Middle frontal gyrus (tissue), 1 donor: ENCODE results near the gene RSRP1.
"Not testable (repeated sequence)": the region's sequence is repeated elsewhere in the genome, so short reads cannot be mapped to it uniquely, and the experiment has no call there.

ENCODE experiments used
- DNase-seq: peaks from one replicate; pipeline ENCODE4 v3.0.0-alpha.2; 2015; ENCODE audit warnings: low spot score; ENCODE audit errors: extremely low spot score

Gene RSRP1, protein sequence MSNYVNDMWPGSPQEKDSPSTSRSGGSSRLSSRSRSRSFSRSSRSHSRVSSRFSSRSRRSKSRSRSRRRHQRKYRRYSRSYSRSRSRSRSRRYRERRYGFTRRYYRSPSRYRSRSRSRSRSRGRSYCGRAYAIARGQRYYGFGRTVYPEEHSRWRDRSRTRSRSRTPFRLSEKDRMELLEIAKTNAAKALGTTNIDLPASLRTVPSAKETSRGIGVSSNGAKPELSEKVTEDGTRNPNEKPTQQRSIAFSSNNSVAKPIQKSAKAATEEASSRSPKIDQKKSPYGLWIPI

DNA sequence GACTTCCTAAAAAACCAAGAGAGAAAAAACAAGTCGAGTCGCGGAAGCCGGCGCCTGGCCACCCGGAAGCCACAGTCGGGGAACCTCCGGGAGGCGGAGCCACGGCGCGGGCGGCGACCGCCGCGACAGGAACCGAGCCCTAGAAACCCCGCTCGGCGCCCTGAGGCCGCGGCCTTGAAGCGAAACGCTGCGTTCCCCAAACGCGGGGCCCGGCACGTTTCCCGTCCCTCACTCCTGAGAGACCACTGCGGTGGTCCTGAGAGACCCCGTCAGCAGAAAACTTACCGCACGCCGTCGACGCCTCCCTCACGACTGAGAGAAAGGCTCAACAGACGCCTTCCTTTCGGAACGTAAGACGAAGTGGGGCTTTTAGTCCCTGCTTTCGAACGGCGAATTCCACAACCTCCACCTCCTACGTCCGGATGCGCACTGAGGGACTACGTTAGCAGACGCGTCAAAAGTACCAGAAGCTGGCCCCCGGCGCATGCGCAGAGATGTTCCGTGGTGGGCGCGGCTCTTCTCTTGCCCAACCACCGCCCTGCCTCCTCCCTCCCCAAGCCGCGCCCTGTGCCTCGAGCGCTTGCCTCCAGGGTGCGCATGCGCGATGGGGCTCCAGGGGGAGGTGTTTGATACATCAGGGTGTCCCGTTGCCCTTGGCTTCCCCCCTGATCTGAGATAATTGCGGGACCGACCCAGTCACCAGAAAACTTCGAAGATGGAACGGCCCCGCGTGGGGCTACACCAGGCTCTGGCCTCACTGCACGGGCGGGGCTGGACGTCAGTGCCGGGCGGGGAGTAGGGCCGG, at the start of gene RSRP1:
Gene RSRP1 (minus strand): TSS at position 431 of the 805 bp plus-strand sequence. CDS start 491 bp downstream, outside the sequence.
- peak; percentile 99 for DNase-seq

DNA sequence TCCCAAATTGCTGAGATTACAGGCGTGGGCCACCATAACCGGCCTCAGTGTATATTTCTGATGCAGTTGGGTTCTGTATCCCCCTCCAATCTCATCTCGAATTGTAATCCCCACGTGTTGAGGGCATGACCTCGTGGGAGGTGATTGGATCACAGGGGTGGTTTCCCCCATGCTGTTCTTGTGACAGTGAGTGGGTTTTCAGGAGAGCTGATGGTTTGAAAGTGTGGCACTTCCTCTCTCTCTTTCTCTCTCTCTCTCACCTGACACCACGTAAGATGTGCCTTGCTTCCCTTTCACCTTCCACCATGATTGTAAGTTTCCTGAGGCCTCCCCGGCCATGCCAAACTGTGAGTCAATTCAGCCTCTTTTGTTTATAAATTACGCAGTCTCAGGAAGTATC, 49.2 kb upstream of the RSRP1 start:
- DNase-seq = not testable (repeated sequence)

DNA sequence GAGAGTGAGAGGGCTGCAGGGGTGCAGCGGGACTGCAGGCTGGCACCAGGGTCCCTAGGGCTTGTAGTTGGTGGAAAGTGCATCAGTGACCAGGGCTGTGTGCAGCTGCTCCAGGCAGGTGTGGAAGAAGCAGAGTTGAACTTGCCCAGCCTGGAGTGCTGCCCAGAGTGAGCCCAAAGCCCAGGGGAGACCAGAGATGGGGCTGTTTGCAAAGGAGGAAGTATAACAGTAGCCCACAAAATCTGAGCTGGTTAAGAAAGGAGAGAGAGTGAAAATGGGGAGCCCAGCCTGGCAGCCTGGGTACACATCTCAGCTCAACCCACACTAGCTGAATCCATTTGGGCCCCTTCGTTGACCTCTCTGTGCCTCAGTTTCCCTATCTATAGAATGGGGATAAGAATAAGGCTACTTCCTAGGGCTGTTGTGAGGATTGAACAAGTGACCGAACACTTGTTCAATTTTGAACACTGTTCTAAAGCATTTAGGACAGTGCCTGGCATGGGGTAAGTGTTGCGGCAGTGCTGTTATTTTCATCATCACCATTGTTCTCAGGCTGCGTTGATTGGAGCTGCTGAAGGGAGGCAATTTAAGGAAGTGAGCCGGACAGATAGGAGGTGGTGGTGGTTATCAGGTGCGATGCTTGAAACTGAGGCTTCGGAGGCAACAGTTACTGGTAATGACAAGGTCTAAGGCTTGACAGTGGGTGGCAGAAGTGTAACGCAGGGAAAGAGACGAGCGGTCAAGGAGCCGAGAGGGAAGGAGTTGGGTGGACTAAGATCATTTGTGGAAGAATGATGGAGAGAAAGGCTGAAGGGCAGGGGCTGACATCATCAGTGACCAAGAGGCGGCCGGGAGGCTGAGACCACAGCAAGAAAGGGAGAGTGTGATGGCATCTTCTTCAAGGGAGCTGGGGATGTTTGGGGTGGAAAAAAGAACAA, 47.9 kb upstream of the RSRP1 start:
- not testable (repeated sequence) for DNase-seq

DNA sequence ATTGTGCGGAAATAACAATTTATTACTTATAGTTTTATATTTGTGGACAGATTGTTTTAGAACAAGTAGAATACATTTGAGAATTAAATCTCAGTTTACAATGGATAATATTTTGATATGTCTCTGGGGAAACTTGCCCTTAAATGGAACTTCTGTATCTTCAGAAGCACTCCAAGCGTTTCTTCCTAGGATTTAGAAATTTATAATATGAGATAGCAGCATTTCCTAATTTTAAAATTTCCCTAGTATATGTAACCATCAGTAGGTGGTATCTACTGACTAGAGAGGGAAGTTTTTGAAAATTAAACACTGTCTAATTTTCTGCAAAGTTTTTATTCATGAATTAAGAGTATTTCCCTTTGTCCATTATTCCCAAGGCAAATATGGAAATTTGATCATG, 46.2 kb upstream of the RSRP1 start:
- not testable (repeated sequence) for DNase-seq

DNA sequence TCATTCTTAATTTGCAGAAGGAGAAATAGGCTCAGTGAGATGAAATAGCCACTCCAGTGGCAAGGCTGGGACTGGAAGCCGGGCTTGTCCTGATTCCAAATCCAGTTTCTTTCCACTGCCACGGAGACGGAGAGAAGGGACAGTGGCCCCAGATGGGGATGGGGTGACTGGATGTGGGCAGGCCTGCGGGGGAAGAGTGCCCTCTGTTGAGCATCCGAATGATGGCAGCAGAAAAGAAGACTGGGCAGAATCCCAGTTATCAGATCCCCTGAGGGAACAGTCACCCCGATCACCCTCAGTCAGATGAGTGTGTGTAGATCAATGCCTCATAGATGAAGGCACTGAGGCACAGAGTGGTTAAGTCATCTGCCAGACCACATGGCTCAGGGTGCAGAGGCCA, 42.8 kb upstream of the RSRP1 start:
- DNase-seq = not testable (repeated sequence)

DNA sequence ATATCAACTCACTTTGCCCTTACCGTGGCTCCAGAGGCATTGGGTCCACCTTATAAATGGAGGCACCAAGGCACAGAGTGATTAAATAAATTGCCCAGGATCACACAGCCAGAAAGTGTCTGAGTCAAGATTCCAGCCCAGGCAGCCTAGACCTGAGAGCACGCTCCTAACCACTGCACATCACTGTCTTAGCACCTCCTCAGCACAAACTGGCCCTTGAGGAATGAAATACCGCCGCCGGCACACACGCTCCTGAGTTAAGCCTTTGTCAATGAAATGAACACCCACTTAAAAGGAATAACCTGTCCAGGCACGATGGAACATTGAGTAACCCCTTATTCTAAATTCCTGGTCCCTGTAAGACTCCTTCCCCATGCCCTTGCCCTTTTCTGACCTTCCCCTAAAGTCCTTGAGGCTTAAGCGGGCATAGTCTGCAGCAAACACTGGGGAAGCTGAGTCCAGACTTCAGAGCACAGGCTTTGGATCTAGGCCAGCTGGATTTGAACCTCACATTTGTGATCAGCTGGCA, 41.4 kb upstream of the RSRP1 start:
- not testable (repeated sequence) for DNase-seq

DNA sequence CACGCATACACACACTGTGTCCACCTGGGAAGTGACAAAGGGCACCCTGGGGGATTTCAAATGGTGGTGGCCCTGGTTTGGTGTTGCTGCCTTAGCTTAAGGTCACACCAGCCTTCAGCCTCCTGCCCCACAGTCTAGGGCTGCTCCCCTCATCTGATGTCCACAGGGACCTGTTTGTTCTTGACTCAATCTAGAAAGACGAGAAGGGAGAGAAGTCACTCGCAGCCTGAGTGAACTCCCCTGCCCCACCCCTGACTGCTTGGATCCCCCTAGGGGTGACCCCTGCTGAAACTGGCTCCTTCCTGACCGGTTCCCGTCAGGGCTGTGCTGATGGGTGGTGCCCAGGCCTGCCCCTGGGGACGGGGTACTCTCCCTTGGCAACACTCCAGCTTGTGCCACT, 39.9 kb upstream of the RSRP1 start:
- not testable (repeated sequence) for DNase-seq

DNA sequence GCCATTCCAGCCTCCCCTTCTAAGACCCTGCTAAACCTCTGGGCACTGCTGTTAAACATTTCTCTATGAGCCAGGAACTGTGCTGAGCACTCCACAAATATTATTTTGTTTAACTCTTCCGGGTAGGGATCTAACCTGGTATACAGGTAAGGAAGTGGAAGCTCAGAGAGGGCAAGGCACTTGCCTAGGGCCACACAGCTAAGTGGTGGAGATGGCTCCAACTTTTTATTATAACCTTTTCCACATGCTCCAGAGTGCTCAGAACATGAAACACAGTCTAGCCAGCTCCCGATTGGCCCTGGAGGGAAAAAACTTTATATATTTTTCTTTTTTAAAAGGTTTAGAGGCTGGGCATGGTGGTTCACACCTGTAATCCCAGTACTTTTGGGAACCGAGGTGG, 38.6 kb upstream of the RSRP1 start:
- DNase-seq = not testable (repeated sequence)

DNA sequence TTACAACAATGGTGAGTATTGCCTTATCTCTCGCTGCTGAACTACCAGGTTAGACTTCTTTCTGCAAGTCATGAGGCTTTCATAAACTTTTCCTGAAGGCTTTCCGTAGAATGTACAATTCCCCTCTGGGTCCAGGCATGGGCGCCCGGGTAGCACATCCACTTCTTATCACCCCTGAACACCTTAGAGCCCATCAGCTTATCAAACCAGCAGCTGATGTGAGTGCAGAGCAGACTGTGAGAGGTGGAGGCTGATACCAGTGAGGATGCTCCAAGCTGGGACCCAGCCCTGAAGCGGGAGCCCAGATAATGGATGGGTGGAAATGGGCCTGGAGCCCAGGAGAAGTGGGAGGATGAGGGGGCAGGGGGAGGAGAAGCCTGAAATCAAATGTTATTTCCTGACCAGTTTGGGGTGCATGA, 32.4 kb upstream of the RSRP1 start:
- not testable (repeated sequence) for DNase-seq

DNA sequence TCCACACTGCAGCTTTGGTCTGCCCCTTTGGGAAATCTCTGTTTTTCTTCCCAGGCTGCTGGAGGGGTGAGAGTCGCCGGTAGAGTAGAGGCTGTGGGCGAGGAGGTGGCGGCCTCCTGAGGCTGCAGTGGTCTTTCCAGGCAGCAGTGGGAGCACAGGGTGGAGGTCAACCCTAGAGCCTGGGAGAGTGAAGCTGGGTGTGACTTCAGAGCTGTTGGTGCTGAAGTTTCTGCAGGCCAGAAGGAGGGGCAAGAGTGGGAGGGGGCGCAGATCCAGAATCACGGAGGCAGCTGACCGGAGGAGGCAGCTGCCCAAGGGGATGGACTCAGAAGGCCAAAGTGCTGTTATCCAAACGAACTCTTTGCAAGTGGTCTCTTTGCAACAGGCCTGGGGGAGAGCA, 31.5 kb upstream of the RSRP1 start:
- not testable (repeated sequence) for DNase-seq

DNA sequence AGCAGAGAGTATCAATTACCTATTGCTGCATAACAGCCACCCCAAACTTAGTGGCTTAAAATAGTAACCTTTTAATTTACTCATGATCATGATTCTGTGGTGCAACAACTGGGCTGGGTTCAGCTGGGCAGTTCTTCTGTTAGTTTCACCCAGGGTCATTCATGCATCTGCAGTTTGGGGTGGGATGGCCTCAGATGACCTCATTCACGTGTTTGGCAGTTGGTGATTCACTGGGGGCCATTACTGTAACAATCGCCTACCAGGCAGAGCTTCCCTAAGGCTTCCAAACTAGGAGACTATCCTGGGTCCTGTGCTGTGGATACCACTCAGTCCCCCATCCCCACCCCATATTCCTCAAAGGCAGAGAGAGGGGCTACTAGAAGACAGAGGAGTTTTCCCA, 31.1 kb upstream of the RSRP1 start:
- not testable (repeated sequence) for DNase-seq

DNA sequence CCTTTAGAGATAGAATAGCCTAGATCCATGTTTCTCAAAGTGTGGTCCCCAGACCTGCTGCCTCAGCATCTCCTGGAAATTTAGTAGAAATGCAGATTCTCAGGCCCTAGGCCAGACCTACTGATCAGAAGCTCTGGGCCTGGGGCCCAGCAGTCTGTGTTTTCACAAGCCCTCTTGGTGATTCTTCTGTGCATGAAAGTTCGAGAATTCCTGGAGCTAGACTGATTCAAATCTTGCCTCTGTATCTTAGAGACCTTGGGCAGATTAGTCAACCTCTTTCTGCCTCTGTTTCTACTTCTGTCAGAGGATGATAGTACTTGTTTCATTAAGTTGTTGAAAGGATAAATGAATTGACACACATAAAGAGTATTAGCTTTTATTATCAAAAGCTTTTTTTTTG, 30.0 kb upstream of the RSRP1 start:
- not testable (repeated sequence) for DNase-seq

DNA sequence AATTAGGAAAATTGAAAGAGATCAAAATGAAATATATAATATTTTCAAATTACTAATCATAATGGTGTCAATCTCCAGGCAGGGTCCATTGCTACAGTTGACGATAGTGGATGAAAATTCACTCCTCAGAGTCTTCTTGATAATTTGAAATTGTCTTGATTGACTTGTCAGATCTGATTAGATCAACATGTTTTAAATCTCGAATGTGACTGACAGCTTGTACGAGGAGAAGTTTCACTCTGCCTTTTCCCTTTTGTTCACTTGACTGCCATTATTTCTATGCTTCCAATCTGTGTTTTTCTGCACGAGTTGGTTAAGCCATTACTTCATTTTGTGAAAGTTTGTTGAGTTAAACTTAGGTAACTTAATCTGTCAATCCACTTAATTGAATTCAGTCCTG, 28.4 kb upstream of the RSRP1 start:
- DNase-seq = not testable (repeated sequence)

DNA sequence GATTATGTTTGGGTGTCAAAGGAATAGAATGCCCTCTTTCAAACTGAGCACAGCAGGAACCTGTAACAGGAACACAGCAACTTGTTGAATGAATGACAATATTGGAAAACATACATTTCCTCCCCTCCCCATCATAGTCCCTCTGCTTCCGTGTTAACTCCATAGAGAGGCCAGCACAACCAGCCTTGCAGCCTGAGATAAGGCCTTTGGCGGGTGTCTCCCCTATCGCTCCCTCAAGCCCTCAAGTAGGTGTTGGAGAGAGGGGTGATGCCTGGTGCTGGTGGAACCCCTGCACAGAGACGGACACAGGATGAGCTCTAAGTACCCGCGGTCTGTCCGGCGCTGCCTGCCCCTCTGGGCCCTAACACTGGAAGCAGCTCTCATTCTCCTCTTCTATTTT, 25.0 kb upstream of the RSRP1 start, which contains the start of gene RHD:
Gene RHD (plus strand): TSS at position 272 of the 400 bp plus-strand sequence. CDS start 39 bp downstream, at position 311.
- DNase-seq = not testable (repeated sequence)

DNA sequence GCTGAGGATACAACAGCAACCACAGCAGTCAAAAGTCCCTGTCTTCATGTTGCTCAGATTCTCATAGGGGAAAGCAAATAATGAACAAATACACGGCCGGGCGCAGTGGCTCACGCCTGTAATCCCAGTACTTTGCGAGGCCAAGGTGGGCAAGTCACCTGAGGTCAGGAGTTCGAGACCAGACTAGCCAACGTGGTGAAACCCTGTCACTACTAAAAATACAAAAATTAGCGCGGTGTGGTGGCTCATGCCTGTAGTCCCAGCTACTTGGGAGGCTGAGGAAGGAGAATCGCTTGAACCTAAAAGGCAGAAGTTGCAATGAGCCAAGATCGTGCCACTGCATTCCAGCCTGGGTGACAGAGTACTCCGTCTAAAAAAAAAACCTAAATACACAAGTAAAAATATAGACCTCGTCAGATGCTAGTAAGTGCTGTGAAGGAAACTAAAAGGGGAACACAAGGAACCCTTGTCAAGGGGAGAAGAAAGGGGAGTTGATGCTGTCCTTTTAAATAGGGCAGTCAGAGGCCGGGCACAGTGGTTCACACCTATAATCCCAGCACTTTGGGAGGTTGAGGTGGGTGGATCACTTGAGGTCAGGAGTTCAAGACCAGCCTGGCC, 21.0 kb upstream of the RSRP1 start:
- not testable (repeated sequence) for DNase-seq

DNA sequence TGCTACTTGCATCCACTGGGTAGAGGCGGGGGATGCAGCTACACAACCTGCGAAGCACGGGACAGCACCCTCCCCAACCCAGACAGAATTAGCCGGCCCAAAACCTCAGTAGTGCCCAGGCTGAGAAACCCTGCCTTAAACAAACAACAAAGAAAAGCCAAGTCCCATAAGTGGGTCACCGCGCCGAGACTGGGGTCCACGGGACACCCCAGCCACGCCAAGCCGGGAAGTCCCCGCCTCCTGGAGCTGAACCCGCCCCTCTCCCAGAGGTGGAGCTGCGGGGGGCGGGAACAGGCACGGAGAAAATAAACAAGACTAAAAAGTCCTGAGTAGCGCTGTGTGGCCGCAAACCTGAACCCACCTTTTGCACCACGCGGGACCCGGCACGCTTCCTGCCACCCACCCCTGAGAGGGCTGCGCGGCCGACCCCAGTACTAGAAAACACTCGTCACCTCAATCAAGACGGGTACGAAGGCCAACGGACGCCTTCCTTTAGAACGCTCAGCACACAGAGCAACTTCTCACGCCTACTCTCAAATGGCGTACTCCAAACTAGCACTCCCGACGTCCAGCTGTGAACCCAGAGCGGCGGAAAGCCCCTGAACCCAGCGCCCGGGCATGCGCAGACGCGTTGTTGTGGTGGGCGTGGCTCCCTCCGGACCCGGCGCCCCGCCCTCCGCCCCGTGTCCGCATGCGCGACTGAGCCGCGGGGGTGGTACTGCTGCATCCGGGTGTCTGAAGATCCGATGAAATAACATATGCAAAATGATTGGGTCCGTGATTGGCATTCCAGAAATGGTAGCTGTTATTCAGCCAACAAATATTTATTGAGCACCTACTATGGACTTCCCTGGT, 20.3 kb upstream of the RSRP1 start:
- peak; percentile 40 for DNase-seq

DNA sequence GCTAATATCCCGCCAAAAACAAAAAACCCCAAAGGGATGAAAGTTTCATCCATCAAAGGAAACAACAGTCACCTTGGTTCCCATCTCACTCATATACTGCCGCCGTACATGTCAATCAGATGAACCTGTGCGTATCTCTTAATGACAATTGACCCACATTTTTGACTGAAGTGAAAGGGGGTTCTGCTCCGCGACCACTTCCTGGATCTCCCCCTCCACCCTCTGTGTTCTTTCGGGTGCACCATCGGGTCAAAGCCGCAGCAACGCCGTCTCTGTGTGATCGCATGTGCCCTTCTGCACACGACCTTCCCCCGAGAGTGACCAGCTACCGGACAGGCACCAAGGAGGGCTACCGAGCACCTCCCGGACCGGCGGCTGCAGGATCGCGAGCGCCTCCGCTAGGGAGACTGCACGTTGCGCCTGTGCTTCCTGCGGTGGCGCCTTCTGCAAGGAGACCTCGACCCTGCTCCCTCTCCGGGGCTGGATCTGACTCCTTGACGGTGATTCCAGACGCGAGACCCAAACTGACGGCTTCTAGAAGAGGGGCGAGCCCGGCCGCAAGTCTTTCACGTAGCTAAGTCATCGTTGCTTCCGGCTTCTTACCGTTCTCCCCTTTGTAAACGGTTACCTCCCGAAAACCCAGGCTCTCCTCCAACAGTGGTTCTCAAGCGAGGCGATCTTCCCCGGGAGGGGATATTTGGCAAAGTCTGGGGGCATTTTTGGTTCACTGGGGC, 19.5 kb upstream of the RSRP1 start:
- not testable (repeated sequence) for DNase-seq

DNA sequence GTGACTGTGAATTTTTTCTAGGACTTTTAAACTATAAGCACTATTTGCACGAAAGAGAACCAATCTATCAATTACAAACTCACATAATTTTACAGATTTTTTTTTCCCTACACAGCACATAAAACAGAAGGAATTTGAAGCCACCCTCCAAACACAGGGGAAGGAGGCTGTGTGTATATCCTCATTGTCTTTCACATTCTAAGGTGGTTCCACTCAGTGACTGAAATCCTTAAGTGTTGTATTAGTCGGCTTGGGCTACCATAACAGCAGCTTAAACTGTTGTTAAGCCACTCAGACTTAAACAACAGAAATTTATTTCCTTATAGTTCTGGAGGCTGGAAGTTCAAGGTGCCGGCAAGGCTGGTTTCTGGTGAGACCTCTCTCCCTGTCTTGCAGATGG, 13.1 kb upstream of the RSRP1 start:
- not testable (repeated sequence) for DNase-seq

DNA sequence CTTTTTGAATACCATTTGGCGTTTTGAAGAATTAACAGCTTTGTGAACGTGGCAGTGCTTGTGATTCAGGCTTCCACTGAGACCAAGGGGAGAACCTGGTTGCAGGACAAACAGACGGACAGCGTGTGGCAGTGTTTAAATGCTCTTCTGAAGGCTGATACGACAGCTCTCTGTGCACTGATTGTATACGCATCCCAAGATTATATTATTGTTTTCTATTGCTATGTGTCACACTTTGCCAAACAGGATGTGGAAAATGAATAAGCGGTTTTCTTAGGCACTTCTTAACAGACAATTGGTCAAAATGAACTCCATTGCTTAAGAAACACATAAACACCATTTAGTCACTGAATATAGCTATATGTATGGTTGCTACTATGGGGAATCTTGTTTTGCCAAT, 12.6 kb upstream of the RSRP1 start:
- DNase-seq = not testable (repeated sequence)
